GM21619 (cell line): Measurements from ENCODE around the gene PRSS33.

Source experiments
- ATAC-seq: cut with Tn5 transposase; IDR thresholded peaks from one replicate; pipeline ENCODE4 v1.9.1; 2021; ENCODE audit not compliant: unreplicated experiment

Gene PRSS33, protein sequence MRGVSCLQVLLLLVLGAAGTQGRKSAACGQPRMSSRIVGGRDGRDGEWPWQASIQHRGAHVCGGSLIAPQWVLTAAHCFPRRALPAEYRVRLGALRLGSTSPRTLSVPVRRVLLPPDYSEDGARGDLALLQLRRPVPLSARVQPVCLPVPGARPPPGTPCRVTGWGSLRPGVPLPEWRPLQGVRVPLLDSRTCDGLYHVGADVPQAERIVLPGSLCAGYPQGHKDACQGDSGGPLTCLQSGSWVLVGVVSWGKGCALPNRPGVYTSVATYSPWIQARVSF

DNA sequence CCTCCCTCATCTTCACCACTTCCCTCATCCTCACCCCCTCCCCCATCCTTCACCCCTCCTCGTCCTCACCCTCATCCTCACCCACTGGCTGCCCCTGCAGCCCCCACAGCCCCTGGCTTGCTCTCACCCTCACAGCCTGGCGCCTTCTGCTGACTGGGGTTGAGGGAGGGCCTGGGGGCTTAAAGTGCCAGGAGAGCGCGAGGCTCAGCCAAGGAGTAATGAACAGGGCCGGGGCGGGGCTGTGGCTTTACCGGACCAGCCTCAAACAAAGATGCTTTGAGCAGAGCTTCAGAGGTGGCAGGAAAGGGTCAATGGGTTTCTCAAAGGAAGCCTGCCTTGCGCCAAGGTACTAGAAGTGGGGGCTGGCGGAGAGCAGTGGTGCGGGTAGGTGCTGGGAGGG lies at the start of gene PRSS33:
PRSS33 (minus strand) TSS at position 155 of the 400 bp plus-strand sequence. CDS start 1,013 bp downstream, outside the sequence.
- no peak for ATAC-seq

DNA sequence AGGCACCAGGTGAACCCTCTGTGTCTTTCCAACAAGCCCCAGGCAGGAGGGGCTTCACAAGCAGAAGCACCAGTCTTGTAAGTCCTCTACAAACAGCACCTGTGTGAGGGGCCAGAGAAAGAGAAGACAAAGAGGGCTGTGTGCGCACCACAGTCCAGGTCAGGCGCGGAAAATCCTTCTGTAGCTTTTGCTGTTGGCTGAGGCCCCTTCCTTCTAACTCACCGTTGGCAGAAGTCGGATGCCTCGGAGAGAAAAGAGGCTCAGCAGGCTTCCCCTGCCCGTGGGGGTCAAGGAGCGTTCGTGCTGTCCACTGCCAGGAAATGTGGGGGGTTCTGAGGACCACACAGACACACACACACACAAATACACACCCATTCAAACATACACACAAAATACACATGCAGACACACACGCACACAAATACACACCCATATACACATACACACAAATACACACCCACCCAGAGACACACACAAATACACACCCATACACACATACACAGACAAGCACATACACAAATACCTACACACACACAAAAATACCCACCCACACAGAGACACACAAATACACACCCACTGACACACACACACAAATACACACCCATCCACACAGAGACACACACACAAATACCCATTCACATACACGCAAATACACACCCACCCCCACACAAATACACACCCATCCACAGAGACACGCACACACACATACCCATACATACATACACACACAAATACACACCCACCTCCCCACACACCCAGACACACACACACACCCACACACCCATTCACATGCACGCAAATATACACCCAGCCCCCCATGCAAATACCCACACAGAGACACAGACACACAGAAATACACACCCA lies 49.5 kb upstream of the PRSS33 start:
- no peak for ATAC-seq

DNA sequence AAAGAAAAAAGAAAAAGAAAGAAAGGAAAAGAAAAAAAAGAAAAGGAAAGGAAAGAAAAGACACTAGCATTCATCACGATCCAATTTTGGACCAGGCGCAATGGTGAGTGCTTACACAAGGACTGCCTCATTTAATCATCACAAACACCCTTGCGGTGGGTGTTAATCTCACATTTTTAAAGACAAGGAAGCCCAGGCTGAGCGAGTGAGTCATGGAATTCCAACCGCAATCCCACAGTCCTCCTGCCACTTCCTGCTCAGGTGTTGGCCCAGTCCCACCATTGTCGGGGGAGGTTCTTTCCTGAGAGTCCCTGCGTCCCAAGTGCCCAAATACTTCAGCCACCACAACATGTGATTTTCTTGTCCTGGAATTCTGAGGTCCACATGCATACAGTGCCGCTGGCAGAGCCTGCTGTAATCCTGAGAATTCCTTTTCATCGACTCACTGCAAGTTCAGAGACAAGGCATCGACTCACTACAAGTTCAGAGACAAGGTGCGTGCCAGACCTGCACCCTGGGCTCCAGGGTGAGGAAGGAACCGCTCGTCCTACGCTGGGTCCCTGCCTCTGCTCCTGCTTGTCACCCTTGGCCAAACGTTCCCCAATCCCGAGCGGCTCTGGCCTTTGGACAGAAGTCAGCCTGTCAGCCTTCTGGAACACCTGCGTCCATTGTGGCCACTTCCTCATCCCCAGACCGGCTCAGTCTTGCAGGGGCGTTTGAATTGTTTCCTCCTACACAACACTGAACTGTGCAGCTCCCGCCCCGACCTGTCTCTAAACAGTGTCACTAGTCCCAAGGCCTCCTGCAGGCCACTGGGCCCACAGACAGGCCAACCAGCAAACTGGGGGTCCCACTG lies 48.5 kb upstream of the PRSS33 start:
- no peak for ATAC-seq

DNA sequence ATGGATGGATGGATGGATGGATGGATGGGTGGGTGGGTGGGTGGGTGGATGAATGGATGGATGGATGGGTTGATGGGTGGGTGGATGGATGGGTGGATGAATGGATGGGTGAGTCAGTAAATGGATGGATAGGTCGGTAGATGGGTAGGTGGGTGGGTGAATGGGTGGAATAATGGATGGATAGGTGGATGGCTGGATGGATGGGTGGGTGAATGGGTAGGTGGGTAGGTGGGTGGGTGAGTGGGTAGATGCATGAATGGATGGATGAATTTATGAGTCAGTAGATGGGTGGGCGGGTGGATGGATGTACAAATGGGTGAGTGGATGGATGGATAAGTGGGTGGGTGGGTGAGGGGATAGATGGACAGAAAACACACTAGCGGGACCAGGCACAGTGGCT lies 47.6 kb upstream of the PRSS33 start:
- ATAC-seq, result no peak

DNA sequence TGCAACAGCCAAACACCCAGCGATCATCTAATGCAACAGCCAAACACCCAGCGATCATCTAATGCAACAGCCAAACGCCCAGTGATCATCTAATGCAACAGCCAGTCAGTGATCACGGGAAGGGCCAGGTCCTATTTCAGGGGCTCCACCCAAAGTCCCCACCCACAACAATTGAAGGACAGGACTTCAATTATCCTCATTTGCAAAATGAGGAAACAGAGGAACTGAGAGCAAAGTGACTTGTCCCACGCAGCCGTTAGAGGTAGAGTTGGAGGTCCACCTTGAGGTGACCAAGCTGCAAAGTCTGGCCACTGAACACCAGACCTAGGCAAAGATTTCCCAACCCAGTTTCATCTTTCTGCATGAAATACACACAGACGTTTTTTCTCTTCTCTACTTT lies 46.4 kb upstream of the PRSS33 start:
- ATAC-seq, result no peak

DNA sequence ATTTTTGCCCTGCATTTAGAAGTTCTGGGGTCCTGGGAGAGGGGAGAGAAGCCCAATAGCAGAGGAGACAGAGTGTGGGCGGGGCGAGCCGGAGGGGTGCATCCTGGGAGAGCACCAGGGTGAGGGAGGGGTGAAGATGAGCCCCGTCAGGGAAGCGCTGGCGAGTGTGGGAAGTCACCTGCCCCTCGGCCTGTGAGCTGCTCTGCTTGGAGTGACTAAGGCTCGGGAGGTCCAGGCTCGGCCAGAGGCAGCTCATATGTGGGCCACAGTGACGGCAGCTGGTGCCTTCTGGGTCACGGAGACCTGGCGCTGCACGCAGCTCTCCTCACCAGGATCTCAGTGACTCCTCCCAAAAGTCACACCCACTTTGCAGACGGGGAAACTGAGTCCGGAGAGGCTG lies 43.8 kb upstream of the PRSS33 start:
- ATAC-seq, result no peak

DNA sequence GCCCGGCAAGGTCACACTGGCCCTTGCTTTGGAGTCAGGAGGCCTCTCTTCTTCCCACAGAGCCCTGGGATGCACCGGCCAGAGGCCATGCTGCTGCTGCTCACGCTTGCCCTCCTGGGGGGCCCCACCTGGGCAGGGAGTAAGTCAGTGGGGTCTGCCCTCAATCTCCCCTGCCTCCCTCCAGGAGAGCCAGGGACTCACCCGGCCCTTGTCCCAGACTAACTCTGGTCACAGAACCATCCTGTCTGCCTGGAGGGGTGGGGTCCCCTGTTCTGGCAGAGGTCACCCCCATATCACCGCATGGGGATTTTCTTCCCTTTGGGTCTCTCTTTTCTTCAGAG lies 43.0 kb upstream of the PRSS33 start:
- ATAC-seq, result no peak

DNA sequence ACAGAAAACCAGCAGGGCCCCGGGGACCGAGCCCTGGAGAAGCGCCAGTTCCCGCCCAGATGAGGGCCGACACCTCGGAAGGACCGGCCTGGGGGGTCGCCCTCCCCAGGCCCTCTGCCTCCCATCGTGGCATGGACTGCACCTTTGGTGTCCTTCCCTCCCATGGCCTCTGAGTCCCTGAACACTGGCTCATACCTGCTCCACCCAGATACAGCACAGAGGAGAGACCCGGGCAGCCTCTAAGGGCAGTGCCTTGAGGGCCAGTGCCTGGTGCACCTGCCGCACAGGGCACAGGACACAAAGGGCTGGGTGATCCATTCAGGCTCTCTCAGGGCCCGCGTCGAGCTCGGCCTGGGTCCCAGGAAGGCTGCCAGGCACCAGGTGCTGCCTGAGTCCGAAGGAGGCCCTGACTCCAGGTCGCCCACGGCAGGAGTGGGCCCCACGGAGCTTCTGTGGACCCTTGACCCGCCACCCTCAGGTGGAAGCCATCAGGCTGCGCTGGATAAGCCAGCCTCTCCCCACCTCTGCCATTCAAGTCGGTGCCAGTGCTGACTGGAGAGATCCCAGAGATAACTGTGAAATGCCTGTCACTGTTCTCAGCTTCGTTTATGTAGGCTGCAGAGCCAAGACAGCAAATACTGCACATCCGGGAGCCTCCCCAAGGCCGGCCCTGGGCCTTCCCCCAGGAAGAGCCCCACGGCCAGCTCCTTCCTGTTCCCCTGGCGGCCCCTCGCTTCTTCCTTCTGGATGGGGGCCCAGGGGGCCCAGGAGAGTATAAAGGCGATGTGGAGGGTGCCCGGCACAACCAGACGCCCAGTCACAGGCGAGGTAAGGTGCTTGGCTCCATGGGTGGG lies 42.4 kb upstream of the PRSS33 start, which contains the start of gene ZG16B:
ZG16B (plus strand) TSS at position 803 of the 854 bp plus-strand sequence. CDS start 139 bp downstream, outside the sequence.
- no peak for ATAC-seq

DNA sequence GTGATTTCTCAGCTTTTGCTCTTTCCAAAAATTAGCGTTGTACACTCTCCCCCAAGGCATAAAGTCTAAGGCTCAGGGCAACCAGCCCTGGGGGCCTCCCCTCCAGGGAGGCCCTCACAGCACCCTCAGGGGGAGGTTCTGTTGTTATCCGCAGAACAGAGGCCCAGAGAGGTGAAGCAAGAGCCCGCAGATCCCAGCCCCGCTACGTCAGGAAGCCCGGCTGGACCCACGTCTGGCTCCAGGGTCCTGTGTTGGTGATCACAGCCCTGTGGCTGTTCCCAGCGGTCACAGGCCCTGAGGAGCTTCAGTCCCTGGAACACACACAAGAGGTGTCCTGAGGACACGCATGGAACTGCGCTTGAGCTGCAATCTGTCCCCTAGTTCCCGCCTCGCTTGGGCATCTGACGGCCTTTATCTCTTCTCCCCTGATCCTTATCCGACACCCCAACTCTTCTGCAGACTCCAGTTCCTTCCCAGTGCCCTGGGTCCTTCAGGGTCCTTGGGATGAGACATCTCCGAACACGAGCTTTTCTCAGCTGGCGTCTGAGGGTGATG lies 41.6 kb upstream of the PRSS33 start:
- ATAC-seq, result no peak

DNA sequence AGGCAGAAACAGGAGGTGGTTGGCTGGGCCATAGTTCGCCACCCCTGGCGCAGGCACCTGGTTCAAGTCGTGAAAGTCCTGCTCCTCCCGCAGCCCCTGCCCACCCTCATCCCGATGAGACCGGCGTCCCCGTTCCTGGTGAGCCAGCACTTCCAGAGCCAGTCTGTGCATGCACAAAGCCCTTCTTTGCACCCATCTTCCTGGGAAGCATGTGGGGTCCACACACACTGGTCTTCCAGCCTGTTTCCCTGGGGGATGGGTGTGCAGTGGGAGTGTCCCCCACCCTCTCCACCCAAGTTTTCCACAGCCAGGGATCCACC lies 41.1 kb upstream of the PRSS33 start:
- ATAC-seq, result no peak

DNA sequence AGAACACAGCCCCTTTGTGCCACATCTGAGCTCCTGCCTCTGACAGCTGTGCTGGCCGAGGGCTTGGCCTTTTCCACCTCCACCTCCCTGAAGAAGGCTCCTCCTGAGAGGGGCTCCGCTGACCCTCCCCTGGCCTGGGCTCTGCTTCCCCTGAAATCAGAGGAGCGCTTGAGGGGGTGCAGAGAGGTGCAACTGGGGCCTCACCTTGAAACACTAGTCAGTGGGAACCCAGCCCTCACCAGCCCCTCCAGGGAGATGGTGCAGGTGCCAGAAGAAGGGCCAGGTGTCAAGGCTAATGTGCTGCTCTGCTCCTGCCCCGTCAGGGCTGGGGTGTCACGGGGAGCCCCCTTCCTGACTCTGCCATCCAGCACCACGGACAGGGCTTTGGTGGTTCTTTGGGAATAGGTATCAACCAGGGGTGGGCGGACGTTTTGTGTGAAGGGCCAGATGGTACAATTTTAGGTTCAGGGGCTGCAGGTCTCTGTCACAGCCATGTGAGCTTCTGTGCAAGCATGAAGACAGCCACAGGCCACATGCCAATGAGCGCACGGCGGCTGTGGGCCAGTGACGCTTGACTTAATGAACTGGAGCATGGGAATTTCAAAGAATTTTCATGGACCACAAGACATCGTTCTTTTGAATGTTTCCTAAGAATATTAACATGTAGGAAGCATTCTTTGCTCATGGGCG lies 40.6 kb upstream of the PRSS33 start:
- no peak for ATAC-seq

DNA sequence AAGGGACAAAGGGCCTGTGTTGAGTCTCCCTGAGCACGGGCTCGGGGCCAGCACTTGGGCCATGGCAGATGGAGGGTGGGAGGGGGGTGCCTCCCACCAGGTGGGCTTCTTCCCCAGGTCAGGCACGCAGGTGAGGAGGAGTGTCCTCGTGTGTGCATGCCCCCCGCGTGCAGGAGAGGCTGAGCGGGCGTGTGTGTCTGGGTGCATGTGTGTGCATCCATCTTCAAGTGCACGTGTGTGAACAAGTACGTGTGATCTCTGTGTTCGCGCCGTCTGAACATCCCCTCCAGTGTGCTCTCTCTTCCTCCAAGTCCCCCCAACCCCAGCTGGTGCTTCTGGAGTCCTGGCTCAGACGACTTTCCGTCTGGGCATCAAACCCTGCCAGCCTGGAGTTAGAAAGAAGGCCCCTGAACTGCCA lies 40.0 kb upstream of the PRSS33 start:
- no peak for ATAC-seq

DNA sequence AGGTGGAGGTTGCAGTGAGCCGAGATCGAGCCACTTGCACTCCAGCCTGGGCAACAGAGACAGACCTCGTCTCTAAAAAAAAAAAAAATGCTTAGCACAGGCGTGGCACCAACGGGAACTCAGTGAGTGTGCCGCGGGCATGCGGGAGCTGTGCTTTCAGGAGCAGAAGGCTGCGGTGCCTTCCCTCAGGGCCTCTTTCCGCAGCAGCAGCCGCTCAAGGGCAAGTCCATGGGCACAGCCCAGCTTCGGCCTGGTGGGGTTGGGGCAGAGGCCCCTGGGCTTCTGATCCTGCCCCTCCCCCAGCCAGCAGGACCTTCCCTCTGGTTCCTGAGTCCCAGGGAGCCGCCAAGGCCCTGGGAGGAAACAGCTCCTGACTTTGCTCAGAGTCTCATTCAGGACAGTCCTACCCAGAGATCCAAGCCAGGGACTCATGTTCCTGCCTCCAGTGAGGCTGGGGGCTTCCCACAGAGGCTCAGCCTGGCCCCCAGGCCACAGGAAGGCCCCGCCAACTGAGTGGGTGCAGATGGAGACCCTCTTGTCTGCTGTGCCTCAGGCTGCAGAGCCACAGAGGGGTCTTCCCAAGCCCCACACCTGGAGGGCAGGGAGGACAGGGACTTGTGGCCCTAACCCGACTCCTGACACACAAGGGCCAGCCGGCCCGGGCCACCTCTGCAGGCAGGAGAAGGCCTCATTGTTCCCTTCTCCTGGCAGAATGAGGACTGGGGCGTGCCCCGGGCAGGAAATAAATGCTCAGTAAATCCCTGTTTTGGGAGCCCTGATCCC lies 39.4 kb upstream of the PRSS33 start:
- ATAC-seq, result no peak

DNA sequence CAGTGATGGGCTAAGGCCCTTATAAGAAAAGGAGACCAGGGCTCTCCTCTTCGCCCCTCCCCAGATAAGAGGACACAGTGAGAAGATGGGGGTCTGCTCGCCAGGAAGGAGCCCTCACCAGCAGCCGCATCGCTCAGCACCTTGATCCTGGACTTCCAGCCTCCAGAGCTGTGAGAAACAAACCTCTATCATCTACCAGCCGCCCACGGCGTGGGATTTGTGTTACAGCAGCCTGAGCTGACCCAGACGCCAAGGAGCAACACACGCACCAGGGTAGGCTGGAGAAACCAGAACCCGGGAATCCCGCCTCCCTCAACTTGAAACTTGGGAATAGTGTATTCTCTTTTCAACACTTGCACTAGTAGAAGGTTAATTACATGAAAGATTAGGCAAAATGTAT lies 38.5 kb upstream of the PRSS33 start:
- ATAC-seq, result no peak

DNA sequence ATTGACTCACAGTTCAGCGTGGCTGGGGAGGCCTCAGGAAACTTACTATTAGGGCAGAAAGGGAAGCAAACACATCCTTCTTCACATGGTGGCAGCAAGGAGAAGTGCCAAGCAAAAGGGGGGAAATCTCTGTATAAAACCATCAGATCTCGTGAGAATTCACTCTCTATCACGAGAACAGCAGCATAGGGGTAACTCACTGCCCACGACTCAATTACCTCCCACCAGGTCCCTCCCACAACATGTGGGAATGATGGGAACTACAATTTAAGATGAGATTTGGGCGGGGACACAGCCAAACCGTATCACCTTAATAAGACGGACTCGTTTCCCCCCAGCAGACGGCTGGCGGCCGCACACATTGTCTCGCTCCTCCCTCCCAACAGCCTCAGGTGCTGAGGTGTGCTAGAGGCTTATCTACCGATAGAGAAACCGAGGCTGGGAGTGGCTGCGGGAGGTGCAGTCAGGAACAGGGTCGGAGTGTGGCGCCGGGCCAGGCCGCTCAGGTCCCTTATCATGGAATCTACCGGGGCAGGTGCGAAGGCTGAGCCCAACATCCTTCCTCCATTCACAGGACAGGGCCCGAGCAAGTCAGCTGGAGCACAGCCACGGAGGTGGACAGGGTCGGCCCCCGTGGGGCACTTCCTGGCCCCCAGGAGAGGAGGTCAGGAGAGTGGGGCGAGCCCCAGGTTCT lies 37.8 kb upstream of the PRSS33 start:
- no peak for ATAC-seq

DNA sequence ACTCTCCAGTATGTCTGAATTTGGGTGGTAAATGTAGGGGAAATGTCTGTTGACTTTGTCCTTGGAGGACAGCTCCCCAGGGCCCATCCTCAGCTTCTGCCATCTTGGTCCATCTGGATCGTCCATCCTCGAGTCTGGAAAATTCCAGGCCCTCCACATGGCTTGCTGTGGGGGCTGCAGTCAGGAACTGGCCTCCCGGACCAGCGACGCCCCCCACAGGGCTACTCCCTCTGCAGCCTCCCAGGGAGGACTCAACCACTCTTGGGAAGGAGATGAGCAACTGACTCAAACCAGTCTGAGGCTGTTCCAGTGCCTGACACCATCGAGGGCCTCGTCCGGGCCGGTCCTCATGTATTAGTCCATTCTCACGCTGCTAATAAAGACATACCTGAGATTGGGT lies 37.3 kb upstream of the PRSS33 start:
- ATAC-seq, result no peak

DNA sequence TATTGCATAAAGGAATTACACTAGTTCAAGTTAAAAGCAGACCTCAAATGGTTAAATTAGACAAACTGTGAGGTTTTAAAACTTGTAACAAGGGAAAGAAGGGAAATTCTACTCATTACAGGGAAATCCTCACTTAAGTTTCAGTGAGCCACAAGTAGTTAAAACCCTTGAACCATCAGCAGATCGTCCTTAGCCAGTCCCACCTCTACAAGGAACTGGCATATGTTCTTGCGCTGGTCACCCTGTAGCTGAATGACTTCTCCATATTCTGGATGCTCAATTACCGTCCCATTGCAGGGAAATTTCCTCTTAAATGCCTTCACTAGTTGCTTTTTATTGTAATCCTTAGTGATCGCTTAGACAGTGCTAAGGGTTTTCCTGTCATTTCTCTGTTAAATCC lies 35.1 kb upstream of the PRSS33 start:
- no peak for ATAC-seq

DNA sequence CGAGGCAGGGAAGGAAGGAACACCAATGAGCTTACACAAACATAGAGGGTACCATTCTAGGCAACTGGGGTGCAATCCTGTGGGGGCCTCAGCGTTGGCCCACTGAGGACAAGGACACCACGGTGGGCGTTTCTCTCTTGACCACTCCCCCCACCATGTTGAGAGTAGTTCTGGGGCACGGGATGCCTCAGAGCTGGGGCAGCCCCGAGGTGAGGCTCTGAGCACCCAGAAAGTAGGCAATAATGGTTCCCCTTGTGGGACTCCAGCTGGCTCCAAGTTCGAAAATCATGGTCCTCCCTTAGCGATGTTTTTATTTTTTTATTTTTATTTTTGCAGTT lies 34.8 kb upstream of the PRSS33 start:
- ATAC-seq, result no peak
